Heart left ventricle (tissue), 13 donors: ENCODE results near the gene CSN1S1.

Source experiments
- CTCF ChIP-seq, 12 donors: fragments of 200-600 bp; sonication (generic) in 4 of 12; IDR thresholded peaks; one replicate each; pipeline versions ENCODE4 v1.5.0 to v1.8.0; 2018 to 2022; ENCODE audit warnings: antibody characterized with exemption in 12 of 12, mild to moderate bottlenecking in 5 of 12
- POLR2A ChIP-seq, 2 donors: fragments of 450-650 bp; IDR thresholded peaks; one replicate each; pipeline ENCODE4 v1.6.1; 2017; ENCODE audit warnings: antibody characterized with exemption in 2 of 2, mild to moderate bottlenecking in 2 of 2, moderate library complexity in 2 of 2
- donor health status: ischemic (EF 13 %, LVEDD 7.1; RV severe dilation, severe dysfunction).
- donor health status: DM: no; HTN: yes; CAD: no.
- donor health status: DM: no; HTN: no; CAD: no.
- donor health status: ischemic (EF 25% LVEDD 6.9; RV normal size, moderate dysfunction).
- donor health status: ischemic (EF 25% LVEDD 5.7; RV mildly dilated, moderate dysfunction).
- donor health status: ischemic (EF 35%, LVEDD 5.7; RV mildly dilated, moderate dysfunction).
- donor health status: nonischemic (EF 11% LVEDD 7.7; RV severe dilation, severe dysfunction).
- donor health status: DM: yes; HTN: yes; CAD: no.
- donor health status: PGD.
- donor health status: ischemic (EF 29% LVEDD 5.4; RV normal size, mild dysfunction).
- donor health status: nonischemic (EF 23%, LVEDD 6.1; RV moderate dilation, normal function).

GRCh38 chr4:69965628-69966027 is 34.8 kb downstream of the CSN1S1 start, which contains the start of gene CSN2:
- TF ChIP-seq CTCF (IDR thresholded peaks at IDR 0.05) (no peak), POLR2A (IDR thresholded peaks at IDR 0.05) (no peak)
